ENCODE results near the gene FDX2.
A peak's percentile ranks its signal among the peaks of the same experiment; 100 is the strongest.

Gene FDX2

GRCh38 chr19:10332965-10333757, 17.3 kb upstream of the FDX2 start, which contains the start of gene RAVER1:
Gene RAVER1 (minus strand): TSS chr19:10333529. CDS start chr19:10333507, 22 bp downstream.
- DNase-seq, result peak; percentile 98

GRCh38 chr19:10332158-10332964, 16.5 kb upstream of the FDX2 start:
- DNase-seq, result peak; percentile 42

GRCh38 chr19:10329555-10329954, 13.7 kb upstream of the FDX2 start:
- no peak for DNase-seq

- no peak for DNase-seq
Measured at GRCh38 chr19:10328558-10329429, 13.0 kb upstream of the FDX2 start.

- DNase-seq, result no peak
Measured at GRCh38 chr19:10327793-10328192, 12.0 kb upstream of the FDX2 start.

- DNase-seq, result no peak
Measured at GRCh38 chr19:10325732-10326131, 9.9 kb upstream of the FDX2 start.

GRCh38 chr19:10321874-10322835, 6.3 kb upstream of the FDX2 start:
- DNase-seq, result no peak

- no peak for DNase-seq
Measured at GRCh38 chr19:10321417-10321797, 5.6 kb upstream of the FDX2 start.

- no peak for DNase-seq
Measured at GRCh38 chr19:10320602-10321416, 5.0 kb upstream of the FDX2 start.

- no peak for DNase-seq
Measured at GRCh38 chr19:10318807-10319682, 3.2 kb upstream of the FDX2 start.

- DNase-seq, result no peak
Measured at GRCh38 chr19:10317857-10318462, 2.1 kb upstream of the FDX2 start.

GRCh38 chr19:10317045-10317856, 1.4 kb upstream of the FDX2 start:
- no peak for DNase-seq

- peak; percentile 40 for DNase-seq
Measured at GRCh38 chr19:10316229-10317044, 622 bp upstream of the FDX2 start.

GRCh38 chr19:10309423-10309822, 6.4 kb downstream of the FDX2 start, which contains the start of gene ZGLP1:
Gene ZGLP1 (minus strand): TSS chr19:10309815.
- no peak for DNase-seq

- DNase-seq, result no peak
Measured at GRCh38 chr19:10306327-10306726, 9.5 kb downstream of the FDX2 start.

- DNase-seq, result peak; percentile 70
Measured at GRCh38 chr19:10305139-10305806, 10.5 kb downstream of the FDX2 start.

Measured in NCI-H82 (cell line).